ENCODE measurements around the gene EML6. TPM values are rescaled to one million over a fixed set of nuclear protein-coding genes. Genes with fewer than 3 reads are reported as not detected.

EML6 gene
- total RNA-seq, 4 donors from 2014 or later: 2.7 to 42.5 (median 11.9) TPM

DNA sequence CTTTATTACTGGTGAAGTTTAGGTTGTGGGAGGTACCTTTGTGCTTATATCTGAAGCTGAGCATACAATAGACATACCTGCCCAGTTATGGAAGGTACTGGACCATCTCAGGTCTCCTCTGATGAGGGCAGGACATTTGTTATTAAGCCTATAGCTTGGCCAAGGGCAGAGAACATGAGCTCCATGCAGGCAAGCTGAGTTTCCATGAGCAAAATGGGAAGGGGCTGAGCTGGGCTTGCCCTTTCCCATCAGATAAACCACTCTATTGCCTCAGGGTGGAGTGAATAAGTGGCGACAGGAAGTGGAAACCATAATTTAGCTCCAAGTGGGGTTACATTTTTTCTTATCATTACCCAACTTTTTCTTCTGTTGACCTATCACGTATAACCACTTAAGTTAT is 39.9 kb upstream of the EML6 start:
- ATAC-seq: no peak
- in situ Hi-C loops (cut with MboI; ENCODE audit: low sequenced_read_pairs in 4 of 4) (no loop called here), intact Hi-C loops (cut with DNase I; ENCODE audit: low total_unique reads) (no loop called here)
- Histone ChIP-seq H3K4me3 (no peak overlapping the region), H3K36me3 (no peaks in the 10 kb centered on the region), H3K9me3 (no peaks in the 10 kb centered on the region), H3K27me3 (no peaks in the 10 kb centered on the region), H3K4me1 (no peaks in the 10 kb centered on the region), H3K27ac (no peak overlapping the region)
- TF ChIP-seq, protein P1, sequence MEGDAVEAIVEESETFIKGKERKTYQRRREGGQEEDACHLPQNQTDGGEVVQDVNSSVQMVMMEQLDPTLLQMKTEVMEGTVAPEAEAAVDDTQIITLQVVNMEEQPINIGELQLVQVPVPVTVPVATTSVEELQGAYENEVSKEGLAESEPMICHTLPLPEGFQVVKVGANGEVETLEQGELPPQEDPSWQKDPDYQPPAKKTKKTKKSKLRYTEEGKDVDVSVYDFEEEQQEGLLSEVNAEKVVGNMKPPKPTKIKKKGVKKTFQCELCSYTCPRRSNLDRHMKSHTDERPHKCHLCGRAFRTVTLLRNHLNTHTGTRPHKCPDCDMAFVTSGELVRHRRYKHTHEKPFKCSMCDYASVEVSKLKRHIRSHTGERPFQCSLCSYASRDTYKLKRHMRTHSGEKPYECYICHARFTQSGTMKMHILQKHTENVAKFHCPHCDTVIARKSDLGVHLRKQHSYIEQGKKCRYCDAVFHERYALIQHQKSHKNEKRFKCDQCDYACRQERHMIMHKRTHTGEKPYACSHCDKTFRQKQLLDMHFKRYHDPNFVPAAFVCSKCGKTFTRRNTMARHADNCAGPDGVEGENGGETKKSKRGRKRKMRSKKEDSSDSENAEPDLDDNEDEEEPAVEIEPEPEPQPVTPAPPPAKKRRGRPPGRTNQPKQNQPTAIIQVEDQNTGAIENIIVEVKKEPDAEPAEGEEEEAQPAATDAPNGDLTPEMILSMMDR (IDR thresholded peaks at IDR 0.05 in 4 of 5, conservative IDR thresholded peaks at IDR 0.05 in 1 of 5): no peak
- TF ChIP-seq POLR2A (IDR thresholded peaks at IDR 0.05): no peak
- DNase-seq: no peak

DNA sequence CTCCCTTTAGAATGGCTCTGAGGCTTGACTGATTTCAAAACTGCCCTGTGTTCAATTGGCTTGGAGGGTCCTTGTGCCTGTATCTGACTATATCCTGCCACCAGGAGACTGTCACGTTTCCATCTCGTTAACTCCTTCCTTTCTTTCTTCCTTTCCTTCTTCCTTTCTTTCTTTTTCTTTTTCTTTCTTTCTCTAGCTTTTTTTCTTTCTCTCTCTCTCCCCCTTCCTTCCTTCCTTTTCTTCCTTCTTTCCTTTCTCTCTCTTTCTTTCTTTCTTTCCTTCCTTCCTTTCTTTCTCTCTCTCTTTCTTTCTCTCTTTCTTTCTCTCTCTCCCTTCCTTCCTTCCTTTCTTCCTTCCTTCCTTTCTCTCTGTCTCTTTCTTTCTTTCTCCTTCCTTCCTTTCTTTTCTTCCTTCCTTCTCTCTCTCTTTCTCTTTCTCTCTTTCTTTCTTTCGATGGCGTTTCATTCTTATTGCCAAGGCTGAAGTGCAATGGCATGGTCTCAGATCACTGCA is 38.1 kb upstream of the EML6 start:
- Histone ChIP-seq H3K4me3 (no peak overlapping the region), H3K27me3 (no peaks in the 10 kb centered on the region), H3K27ac (no peak overlapping the region), H3K36me3 (no peaks in the 10 kb centered on the region), H3K4me1 (no peaks in the 10 kb centered on the region), H3K9me3 (no peaks in the 10 kb centered on the region)
- in situ Hi-C loops (cut with MboI; ENCODE audit: low sequenced_read_pairs in 4 of 4) (no loop called here), intact Hi-C loops (cut with DNase I; ENCODE audit: low total_unique reads) (no loop called here)
- no peak for TF ChIP-seq POLR2A (IDR thresholded peaks at IDR 0.05)
- TF ChIP-seq, protein P1 (IDR thresholded peaks at IDR 0.05 in 4 of 5, conservative IDR thresholded peaks at IDR 0.05 in 1 of 5): no peak
- no peak for DNase-seq
- ATAC-seq: no peak

DNA sequence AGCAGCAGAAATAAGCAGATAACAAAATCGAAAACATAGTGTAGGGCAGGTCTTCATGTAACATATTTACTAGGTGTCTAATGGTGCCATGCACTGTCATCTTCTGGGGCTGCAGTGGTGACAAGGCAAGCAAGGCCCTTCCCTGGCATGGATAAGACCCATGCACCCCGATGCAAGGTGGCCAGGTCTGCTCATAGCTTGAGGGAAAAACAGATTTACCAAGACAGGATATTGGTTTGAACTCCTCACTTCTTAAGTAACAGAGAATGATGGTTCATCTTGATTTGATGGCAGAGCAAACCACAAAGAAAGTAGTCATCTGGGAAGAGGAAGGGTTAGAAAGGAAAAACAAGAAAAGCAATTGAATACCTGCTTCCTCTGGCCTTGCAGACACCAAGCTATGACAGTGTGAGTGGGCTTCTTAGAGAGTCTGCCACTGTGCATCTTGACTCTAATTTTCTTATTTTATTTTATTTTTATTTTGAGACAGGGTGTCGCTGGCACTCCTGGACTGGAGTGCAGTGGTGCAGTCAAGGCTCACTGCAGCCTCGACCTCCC is 35.8 kb upstream of the EML6 start:
- H3K4me1 ChIP-seq: no peaks in the 10 kb centered on the region
- no peaks in the 10 kb centered on the region for H3K36me3 ChIP-seq
- H3K9me3 ChIP-seq: no peaks in the 10 kb centered on the region
- H3K27me3 ChIP-seq: no peaks in the 10 kb centered on the region
- intact Hi-C loops (cut with DNase I; ENCODE audit: low total_unique reads): no loop called here
- TF ChIP-seq, protein P1 (IDR thresholded peaks at IDR 0.05 in 4 of 5, conservative IDR thresholded peaks at IDR 0.05 in 1 of 5): no peak
- TF ChIP-seq POLR2A (IDR thresholded peaks at IDR 0.05): no peak
- no peak overlapping the region for H3K27ac ChIP-seq
- DNase-seq (no peak), ATAC-seq (no peak)
- no peak overlapping the region for H3K4me3 ChIP-seq
- in situ Hi-C loops (cut with MboI; ENCODE audit: low sequenced_read_pairs in 4 of 4): no loop called here

DNA sequence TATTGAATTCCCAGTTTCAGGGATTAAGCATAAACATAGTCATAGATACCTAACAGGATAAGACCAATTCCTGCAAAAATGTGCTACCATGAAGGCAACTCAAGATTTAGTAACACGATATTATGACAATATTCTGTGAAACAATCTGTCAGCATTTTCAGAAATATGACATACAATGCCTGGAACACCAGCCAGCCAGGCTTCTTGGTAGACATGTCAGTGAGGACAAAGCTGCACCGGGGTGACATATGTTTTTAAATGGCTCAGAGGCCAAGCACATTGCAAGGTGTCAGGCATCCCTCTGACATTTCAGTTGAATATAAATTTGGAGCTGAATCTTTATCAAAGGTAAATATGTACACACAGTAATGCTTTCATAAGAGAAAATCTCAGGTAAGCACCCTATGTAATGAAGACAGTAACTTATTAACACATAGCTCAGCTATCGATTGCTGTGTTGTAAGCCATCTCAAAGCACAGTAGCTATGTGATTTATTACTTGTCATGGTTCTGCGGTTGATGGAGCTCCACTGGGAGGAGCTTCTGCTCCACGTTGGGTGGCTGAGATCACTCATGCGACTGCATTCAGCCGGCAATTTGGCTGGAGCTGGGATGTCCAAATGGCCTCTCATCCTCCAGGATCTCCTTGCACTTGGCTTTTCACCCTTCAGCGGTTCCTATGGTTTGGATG is 31.9 kb upstream of the EML6 start:
- DNase-seq: no peak
- no peak for ATAC-seq
- TF ChIP-seq, protein P1 (IDR thresholded peaks at IDR 0.05 in 4 of 5, conservative IDR thresholded peaks at IDR 0.05 in 1 of 5): no peak
- no peak for TF ChIP-seq POLR2A (IDR thresholded peaks at IDR 0.05)
- intact Hi-C loops (cut with DNase I; ENCODE audit: low total_unique reads) (no loop called here), in situ Hi-C loops (cut with MboI; ENCODE audit: low sequenced_read_pairs in 4 of 4) (no loop called here)
- Histone ChIP-seq H3K9me3 (no peaks in the 10 kb centered on the region), H3K27ac (no peak overlapping the region), H3K27me3 (no peaks in the 10 kb centered on the region), H3K36me3 (no peaks in the 10 kb centered on the region), H3K4me3 (no peak overlapping the region), H3K4me1 (no peaks in the 10 kb centered on the region)

All from gastrocnemius medialis (tissue), 4 donors.